RWPE1 (cell line): ENCODE measurements around the gene ARMC5.

Source experiments
- CTCF ChIA-PET: fragments of 350-600 bp; sonication (Branson Sonifier 250); formaldehyde crosslinking; extraction: SDS; loops from one replicate; lab custom pipeline; 2021; lab: Yijun Ruan, JAX
- POLR2A ChIA-PET: fragments of 400-600 bp; formaldehyde crosslinking; extraction: SDS; loops from one replicate; lab custom pipeline; 2020; ENCODE audit warnings: antibody characterized with exemption; ENCODE audit not compliant: low non-redundant PET; lab: Yijun Ruan, JAX
- DNase-seq: peaks from one replicate; pipeline ENCODE4 v3.0.0; 2012; ENCODE audit warnings: low spot score
- H3K27ac ChIP-seq: fragments of 450-650 bp; 2 replicates; pipeline ENCODE4 v1.5.1; 2017
- TF ChIP-seq, protein P1 (sequence below): fragments of 450-650 bp; conservative IDR thresholded peaks from 2 replicates; pipeline ENCODE4 v1.5.1; 2017; ENCODE audit warnings: low read depth, mild to moderate bottlenecking

The ARMC5 gene

DNA sequence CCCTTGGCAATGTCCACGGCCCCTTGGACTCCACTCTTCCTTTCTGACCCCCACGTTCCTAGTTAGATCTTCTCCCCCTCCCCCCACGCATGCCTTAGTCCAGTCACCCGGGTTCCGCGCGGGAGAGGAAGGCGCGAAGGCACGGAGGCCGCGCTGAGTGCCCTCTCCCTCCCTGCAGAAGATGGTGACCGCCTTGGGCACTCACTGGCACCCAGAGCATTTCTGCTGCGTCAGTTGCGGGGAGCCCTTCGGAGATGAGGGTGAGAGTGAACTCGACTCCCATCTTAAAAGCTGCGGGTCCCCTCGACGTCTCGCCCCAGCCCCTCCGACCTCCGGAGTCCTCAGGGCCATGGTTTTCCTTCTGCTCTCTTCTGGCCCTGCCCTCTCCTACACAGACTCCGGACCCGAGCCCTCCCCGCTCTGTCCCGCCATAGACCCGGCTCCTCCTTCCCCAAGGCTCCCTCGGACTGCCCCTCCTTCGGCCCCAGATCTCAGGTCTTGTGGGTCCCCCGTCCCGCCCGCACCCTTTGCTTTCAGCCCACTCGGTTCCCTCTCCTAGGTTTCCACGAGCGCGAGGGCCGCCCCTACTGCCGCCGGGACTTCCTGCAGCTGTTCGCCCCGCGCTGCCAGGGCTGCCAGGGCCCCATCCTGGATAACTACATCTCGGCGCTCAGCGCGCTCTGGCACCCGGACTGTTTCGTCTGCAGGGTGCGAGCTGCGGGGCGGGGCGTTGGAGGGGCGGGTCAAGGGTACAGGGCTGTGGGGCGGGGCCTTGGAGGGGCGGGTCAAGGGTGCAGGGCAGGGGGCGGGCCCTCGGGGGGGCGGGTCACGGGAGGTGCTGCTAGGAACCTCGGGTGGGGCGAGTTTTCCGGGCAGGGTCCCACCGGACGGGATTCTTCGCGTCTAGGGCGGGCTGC, 17.3 kb downstream of the ARMC5 start:
- DNase-seq = no peak
- TF ChIP-seq, protein P1, sequence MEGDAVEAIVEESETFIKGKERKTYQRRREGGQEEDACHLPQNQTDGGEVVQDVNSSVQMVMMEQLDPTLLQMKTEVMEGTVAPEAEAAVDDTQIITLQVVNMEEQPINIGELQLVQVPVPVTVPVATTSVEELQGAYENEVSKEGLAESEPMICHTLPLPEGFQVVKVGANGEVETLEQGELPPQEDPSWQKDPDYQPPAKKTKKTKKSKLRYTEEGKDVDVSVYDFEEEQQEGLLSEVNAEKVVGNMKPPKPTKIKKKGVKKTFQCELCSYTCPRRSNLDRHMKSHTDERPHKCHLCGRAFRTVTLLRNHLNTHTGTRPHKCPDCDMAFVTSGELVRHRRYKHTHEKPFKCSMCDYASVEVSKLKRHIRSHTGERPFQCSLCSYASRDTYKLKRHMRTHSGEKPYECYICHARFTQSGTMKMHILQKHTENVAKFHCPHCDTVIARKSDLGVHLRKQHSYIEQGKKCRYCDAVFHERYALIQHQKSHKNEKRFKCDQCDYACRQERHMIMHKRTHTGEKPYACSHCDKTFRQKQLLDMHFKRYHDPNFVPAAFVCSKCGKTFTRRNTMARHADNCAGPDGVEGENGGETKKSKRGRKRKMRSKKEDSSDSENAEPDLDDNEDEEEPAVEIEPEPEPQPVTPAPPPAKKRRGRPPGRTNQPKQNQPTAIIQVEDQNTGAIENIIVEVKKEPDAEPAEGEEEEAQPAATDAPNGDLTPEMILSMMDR = no peak
- no peak overlapping the region for H3K27ac ChIP-seq
- POLR2A ChIA-PET = no interaction called here
- CTCF ChIA-PET = no interaction called here

DNA sequence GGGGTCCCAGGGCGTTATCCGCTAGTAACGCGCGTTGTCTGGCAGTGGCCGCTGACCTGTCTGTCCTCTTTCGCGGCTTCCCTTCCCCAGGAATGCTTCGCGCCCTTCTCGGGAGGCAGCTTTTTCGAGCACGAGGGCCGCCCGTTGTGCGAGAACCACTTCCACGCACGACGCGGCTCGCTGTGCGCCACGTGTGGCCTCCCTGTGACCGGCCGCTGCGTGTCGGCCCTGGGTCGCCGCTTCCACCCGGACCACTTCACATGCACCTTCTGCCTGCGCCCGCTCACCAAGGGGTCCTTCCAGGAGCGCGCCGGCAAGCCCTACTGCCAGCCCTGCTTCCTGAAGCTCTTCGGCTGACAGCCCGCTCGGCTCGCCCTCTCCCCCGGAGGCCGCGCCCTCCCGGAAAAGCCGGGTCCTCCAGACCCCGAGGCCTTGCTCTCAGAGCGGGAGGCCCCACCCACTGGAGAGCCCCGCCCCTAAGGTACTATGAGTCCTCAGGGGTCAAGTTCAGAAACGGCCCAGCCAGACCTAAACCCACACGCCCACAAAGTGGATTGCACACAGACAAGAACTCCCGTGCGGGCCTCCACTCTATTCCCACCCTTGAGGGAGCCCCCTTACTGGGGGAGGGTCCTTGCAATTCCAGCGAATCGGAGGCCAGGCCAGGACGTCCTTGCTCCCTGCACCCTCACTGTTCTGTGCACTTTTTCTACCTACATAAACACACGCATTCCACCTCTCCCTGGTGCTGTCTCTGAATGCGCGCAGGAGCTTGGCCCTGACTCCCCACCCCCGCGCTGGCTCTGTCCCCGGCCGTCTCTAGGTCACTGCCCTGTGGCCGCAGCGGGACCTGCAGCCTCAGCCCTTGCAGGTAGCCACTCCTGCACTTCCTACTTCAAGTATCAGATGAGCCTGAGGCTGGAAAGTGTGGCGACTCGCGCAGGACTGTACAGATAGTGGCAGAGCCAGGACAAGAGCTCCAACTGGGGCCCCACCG, 18.2 kb downstream of the ARMC5 start:
- H3K27ac ChIP-seq = peak overlapping the region; percentile 22
- TF ChIP-seq, protein P1 = no peak
- ChIA-PET POLR2A (interaction anchor here (0.5 kb wide), 1 partner anchor 48 kb away, joined by 3 read pairs; no protein-coding TSS in a partner anchor), CTCF (no interaction called here)
- no peak for DNase-seq

DNA sequence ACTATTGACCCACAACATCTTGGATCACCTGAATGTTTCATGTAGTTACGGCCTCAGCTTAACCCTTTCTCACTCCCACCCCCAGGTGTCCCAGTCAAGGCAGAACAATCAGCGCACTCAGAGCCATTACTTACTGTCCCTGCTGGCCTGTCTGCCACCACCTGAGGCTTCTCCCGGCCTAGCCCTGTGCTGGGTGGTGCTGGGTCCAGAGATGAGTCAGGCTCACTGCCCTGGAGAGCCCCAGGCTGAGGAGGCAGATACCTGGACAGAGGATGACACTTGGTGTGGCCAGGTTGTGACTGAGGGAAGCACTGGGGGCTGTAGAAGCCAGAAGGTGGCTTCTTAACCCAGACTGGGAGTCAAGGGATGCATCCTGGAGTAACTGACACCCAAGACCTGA, 19.7 kb downstream of the ARMC5 start:
- POLR2A ChIA-PET = no interaction called here
- CTCF ChIA-PET = no interaction called here
- peak overlapping the region; percentile 37; the same call in 1 of the 2 replicates for H3K27ac ChIP-seq
- TF ChIP-seq, protein P1 = no peak
- no peak for DNase-seq

DNA sequence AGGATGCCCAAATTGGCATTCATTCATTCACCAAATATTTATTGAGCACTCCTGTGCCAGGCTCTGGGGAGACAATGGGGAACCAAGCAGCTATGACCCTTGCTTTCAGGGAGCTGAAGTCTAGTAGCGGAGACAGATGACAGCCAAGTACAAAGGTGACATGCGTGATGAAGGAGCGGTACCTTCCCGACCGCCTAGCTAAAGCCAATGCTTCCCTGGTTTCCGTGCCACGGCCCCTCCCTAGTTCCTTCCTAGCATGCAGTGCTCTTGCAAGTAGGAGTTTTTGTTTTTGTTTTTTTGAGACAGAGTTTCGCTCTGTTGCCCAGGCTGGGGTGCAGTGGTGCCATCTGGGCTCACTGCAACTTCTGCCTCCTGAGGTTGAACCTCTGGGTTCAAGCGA, 20.4 kb downstream of the ARMC5 start:
- H3K27ac ChIP-seq = no peak overlapping the region; the same call in 1 of the 2 replicates
- DNase-seq = no peak
- POLR2A ChIA-PET = no interaction called here
- TF ChIP-seq, protein P1 = no peak
- CTCF ChIA-PET = interaction anchor here (0.6 kb wide), 1 partner anchor 231 kb away, joined by 3 read pairs; no protein-coding TSS in a partner anchor

DNA sequence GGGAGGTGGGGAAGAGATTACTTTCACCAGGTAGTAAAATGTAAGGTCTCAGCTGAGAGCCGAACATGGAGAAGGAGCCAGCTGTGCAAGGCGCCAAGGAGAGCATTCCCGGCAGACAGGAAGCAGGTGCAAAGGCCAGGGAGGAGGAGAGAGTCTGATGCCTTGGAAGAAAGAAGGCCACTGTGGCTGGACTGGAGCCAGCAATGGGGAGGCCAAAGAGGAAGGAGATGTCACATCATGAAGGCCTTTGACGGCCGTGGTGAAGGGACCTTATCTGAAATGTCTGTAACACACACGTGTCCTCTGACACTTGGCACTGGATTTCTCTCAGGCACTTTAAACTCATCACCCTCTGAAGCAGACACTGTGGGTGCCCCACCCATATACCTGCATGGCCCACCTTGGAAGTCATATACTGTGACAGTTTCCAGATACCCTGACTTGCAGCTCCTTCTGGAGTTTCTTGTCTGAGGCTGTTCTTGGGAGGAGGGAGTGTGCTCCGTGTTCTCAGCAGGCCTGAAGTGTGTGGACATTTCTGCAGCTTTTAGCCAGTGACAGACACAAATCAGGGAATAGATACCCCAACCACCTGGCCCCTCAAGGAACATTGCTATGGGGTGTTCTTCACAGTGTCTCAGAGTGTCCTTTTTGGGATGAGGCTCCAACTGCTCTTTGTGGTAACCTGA, 21.7 kb downstream of the ARMC5 start:
- no peak for DNase-seq
- TF ChIP-seq, protein P1 = no peak
- no peak overlapping the region for H3K27ac ChIP-seq
- POLR2A ChIA-PET = no interaction called here
- CTCF ChIA-PET = interaction anchor here (0.6 to 1.0 kb wide), 2 partner anchors 216 to 273 kb away, joined by 3 to 5 read pairs; no protein-coding TSS in a partner anchor
